Glomerular visceral epithelial cell (primary cell): ENCODE results near the gene TRPV2.

Experiments used
- DNase-seq: peaks from one replicate; pipeline ENCODE4 v3.0.0-alpha.2; 2016; ENCODE audit errors: extremely low spot score

Gene TRPV2

GRCh38 chr17:16474012-16474725 lies 58.8 kb downstream of the TRPV2 start:
- DNase-seq = no peak

DNA sequence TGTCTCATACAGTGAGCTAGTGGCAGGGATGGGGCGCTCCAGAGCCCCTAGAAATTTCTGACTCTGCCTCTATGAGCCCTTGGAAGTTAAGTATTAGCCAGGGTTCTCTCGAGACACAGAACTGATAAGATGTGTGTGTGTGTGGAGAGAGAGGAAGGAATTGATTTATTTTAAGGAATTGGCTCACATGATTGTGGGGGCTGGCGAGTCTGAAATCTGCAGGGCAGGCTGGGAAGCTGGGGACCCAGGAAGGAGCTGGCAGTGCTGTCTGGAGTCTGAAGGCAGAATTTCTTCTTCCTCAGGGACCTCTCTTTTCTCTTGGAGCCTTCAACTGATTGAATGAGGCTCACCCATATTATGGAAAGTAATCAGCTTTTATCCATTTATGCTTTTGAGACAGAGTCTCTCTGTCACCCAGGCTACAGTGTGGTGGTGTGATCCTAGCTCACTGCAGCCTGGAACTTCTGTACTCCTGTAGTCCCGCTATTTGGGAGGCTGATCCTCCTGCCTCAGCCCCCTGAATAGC lies 59.9 kb downstream of the TRPV2 start:
- DNase-seq = no peak

GRCh38 chr17:16477255-16477654 lies 61.9 kb downstream of the TRPV2 start:
- DNase-seq = peak; percentile 93

DNA sequence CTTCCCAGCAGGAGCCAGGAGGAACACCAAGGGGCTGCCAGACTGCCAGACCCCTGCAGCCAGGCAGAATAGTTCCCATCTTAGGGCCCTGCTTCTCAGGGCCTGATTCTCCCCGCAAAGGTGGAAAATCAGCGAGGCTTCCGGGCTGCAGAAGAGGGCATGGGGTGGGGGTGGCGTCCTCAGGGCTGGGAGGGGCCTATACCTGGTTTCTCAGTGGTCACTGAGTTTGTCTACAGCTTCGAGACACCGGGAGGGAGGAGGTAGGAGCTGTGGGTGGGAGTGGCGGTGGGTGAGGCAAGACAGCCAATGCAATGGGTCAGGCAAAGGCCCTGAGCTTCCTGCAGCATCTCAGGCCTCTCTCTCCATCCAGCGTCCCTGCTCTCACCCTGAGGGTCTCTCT lies 62.3 kb downstream of the TRPV2 start:
- no peak for DNase-seq

- DNase-seq = no peak
Measured at GRCh38 chr17:16478649-16479048, 63.3 kb downstream of the TRPV2 start.

- DNase-seq = no peak
Measured at GRCh38 chr17:16479264-16479663, 63.9 kb downstream of the TRPV2 start.

DNA sequence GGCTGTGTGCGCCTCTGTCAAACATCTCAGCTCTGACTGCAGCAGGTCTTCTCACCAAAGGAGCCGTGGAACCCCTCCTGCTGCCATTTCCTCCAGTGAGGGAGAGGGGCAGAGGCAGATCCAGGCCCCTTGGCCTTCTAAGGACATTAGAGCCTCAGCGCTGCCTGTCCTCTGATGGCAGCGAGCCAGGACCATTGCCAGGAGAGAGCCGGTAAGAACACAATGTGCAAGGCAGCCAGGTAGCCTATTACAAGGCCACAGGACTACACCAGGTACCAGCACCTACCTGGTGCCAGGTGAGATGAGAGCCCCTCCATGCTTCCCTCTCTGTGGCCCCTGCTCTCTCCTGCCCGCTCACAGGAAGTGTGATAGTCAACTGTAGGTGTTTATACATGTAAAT lies 65.6 kb downstream of the TRPV2 start:
- DNase-seq = no peak

DNA sequence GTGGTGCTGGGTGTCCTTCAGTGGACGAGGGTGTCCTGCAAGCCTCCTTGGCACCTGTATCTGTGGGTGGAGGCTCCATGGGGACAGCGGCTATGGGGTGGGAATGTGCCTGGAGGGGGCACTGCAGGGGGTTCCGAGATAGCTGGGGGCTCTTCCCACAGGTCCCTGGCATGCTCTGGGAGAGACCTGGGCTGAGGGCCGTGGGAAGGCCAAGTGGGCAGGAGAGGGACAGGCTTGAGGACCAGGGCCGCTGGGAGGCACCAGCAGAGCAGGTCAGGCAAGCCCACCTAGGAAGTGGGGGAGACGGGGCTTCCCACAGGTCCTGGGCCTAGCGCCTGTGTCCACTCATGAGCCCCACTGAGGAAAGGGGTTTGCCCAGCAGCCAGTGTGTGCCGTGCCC lies 66.9 kb downstream of the TRPV2 start:
- DNase-seq = no peak

GRCh38 chr17:16483021-16483645 lies 67.8 kb downstream of the TRPV2 start:
- no peak for DNase-seq

- DNase-seq = no peak
Measured at GRCh38 chr17:16484445-16485175, 69.2 kb downstream of the TRPV2 start.
